Breast epithelium (tissue), 3 donors: ENCODE measurements around the gene SF3A2.

Source experiments
- POLR2A ChIP-seq: fragments of 450-650 bp; IDR thresholded peaks from one replicate; pipeline ENCODE4 v1.6.1; 2016; ENCODE audit warnings: antibody characterized with exemption, mild to moderate bottlenecking, moderate library complexity
- POLR2AphosphoS5 ChIP-seq, 3 donors: sonication (generic); formaldehyde crosslinking; IDR thresholded peaks; one replicate each; pipeline ENCODE4 v1.6.1; 2017; ENCODE audit warnings: antibody characterized with exemption in 3 of 3
- TF ChIP-seq, protein P1 (sequence below), 3 donors: fragments of 450-650 bp; IDR thresholded peaks; one replicate each; pipeline ENCODE4 v1.5.1; 2016 to 2017; ENCODE audit warnings: antibody characterized with exemption in 3 of 3, mild to moderate bottlenecking in 3 of 3, moderate library complexity in 3 of 3

DNA sequence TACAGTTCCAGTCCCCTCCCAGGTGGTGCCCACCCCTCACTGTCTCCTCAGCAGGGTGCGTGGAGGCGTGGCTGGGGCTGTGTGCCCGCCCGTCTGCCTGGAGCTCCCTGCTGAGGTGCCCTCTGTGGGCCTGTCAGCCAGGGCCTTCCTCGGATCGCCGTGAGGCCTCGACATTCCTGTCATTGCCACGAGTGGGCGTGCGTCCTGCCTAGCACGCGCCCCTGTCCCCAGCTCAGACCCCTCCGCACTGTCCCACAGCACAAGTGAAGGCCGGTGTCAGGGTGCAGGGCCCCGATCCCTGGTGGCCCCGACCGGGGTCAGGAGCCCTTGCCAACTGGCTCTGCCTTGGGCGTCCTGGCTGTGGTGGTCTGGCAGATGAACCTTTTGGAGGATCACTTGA lies 40.7 kb upstream of the SF3A2 start:
- TF ChIP-seq, protein P1, sequence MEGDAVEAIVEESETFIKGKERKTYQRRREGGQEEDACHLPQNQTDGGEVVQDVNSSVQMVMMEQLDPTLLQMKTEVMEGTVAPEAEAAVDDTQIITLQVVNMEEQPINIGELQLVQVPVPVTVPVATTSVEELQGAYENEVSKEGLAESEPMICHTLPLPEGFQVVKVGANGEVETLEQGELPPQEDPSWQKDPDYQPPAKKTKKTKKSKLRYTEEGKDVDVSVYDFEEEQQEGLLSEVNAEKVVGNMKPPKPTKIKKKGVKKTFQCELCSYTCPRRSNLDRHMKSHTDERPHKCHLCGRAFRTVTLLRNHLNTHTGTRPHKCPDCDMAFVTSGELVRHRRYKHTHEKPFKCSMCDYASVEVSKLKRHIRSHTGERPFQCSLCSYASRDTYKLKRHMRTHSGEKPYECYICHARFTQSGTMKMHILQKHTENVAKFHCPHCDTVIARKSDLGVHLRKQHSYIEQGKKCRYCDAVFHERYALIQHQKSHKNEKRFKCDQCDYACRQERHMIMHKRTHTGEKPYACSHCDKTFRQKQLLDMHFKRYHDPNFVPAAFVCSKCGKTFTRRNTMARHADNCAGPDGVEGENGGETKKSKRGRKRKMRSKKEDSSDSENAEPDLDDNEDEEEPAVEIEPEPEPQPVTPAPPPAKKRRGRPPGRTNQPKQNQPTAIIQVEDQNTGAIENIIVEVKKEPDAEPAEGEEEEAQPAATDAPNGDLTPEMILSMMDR (IDR thresholded peaks at IDR 0.05), result no peak
- TF ChIP-seq POLR2A, result no peak
- no peak for TF ChIP-seq POLR2AphosphoS5 (IDR thresholded peaks at IDR 0.05)
